NCI-H510A treated with DMSO at 0.1 percent for 48 hours (cell line): ENCODE data around the gene PRAMEF26.
"Not testable (repeated sequence)": the region's sequence is repeated elsewhere in the genome, so short reads cannot be mapped to it uniquely, and the experiment has no call there.

Source experiments
- DNase-seq: peaks from one replicate; lab custom pipeline; 2025; lab: John Stamatoyannopoulos, UW

The PRAMEF26 gene

DNA sequence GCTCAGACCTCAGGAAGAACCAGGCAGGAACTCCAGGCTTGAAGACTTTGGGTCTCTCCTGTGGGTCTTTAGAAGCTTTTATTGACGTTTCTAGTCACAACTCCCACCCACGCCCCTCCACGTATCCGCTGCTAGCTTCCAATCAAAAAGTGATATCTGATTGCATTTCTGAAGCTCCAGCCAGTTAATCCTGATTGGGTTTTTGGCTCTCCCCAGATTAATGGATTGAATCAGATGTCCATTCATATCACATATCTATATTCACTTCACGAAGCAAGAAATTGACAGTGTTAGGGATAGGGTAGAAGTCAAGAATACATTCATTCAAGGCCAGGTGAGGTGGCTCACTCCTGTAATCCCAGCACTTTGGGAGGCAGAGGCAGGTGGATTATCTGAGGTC lies at the start of gene PRAMEF26:
Gene PRAMEF26 (minus strand): TSS at position 101 of the 400 bp plus-strand sequence. CDS start 2,914 bp downstream, outside the sequence.
- DNase-seq, result not testable (repeated sequence)

DNA sequence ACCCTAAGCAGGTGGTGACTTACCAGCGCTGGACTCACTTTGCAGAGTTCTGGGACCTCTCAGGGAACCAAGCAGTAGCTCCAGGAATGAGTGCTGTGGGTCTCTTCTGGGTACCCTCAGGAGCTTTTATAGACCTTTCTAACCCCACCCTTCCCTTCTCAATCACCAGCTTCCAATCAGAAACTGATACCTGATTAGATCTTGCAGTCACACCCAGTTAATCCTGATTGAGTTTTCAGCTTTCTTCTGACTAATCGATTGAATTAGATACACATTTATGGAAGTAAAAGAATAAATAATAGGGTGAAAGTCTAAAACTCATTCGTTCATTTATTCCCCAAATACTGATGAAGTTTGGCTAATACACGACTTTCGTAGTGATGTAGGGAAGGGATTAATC lies 45.5 kb upstream of the PRAMEF26 start, which contains the start of gene PRAMEF13:
Gene PRAMEF13 (minus strand): TSS at position 101 of the 400 bp plus-strand sequence. CDS start 1,820 bp downstream, outside the sequence.
- DNase-seq, result not testable (repeated sequence)

DNA sequence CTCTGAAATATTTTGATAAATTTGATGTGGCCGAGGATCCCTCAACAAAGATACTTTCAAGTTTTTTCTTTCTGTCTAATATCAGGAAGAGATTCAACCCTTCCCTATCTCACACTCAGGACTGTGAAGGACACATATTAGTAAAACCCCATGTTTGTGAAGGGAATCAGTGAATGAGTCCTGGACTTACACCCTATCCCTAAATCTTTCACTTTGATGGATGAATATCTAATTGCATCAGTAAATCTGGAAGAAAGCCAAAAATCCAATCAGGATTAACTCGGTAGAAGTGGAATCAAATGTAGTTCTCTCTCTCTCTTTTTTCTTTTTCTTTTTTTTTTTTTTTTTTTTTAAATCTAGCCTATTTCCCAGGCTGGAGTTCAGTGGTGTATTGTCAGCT lies 15.7 kb upstream of the PRAMEF26 start, which contains the start of gene PRAMEF9:
Gene PRAMEF9 (plus strand): TSS at position 301 of the 400 bp plus-strand sequence. CDS start 3,433 bp downstream, outside the sequence.
- DNase-seq, result not testable (repeated sequence)

DNA sequence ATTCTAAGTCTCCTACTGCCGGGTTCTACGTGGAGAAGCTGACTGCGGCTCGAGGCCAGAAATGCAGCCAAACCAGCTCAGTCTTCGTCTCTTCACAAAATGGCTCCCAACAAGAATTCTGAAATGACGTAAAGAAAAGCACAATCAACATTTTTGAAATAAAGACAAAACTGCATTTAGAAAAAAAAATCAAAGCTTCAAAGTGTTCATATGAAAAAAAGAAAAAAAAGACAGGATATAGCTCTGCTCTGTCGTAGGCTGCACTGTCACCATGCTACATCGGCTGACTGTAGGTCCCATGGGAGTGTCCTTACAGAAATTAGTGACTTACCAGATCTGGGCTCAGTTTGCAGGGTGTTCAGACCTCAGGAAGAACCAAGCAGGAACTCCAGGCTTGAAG lies 9.7 kb upstream of the PRAMEF26 start, which contains the start of gene HNRNPCL4:
Gene HNRNPCL4 (minus strand): TSS at position 101 of the 400 bp plus-strand sequence. CDS start 164 bp downstream, outside the sequence.
- not testable (repeated sequence) for DNase-seq

DNA sequence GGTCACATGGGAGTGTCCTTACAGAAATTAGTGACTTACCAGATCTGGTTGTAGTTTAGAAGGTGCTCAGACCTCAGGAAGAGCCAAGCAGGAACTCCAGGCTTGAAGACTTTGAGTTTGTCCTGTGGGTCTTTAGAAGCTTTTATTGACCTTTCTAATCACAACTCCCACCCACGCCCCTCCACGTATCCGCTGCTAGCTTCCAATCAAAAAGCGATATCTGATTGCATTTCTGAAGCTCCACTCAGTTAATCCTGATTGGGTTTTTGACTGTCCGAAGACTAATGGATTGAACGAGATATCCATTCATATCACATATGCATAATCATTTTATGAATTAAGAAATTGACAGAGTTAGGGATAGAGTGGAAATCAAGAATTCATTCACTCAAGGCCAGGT lies 39.1 kb downstream of the PRAMEF26 start, which contains the start of gene HNRNPCL2:
Gene HNRNPCL2 (minus strand): TSS at position 101 of the 400 bp plus-strand sequence. CDS start 454 bp downstream, outside the sequence.
- DNase-seq, result not testable (repeated sequence)
